WERI-Rb-1 (cell line): ENCODE measurements around the gene PROZ.

Experiments used
- DNase-seq: peaks from one replicate; pipeline ENCODE4 v3.0.0-alpha.2; 2020
- H3K27ac ChIP-seq: fragments of 250-450 bp; sonication (Bioruptor Pico); 2 replicates; pipeline ENCODE4 v1.5.1; 2020; ENCODE audit warnings: mild to moderate bottlenecking, moderate library complexity
- H3K27me3 ChIP-seq: fragments of 250-450 bp; sonication (Bioruptor Pico); 2 replicates; pipeline ENCODE4 v1.5.1; 2021; ENCODE audit warnings: mild to moderate bottlenecking, low read depth, moderate library complexity; ENCODE audit not compliant: insufficient read depth, severe bottlenecking
- H3K36me3 ChIP-seq: fragments of 250-450 bp; sonication (Bioruptor Pico); 2 replicates; pipeline ENCODE4 v1.5.1; 2020; ENCODE audit warnings: mild to moderate bottlenecking, moderate library complexity
- H3K4me3 ChIP-seq: 2 replicates; pipeline ENCODE4 v1.5.1; 2011; ENCODE audit warnings: low read depth, mild to moderate bottlenecking, control low read depth, low read length
- H3K9me3 ChIP-seq: fragments of 250-450 bp; sonication (Bioruptor Pico); 2 replicates; pipeline ENCODE4 v1.5.1; 2021; ENCODE audit warnings: mild to moderate bottlenecking, moderate library complexity; ENCODE audit not compliant: severe bottlenecking
- TF ChIP-seq, protein P1 (sequence below): IDR thresholded peaks from 2 replicates; pipeline ENCODE4 v1.5.1; 2011; ENCODE audit warnings: low read depth, mild to moderate bottlenecking, control low read depth, inconsistent platforms, low read length

Gene PROZ

DNA sequence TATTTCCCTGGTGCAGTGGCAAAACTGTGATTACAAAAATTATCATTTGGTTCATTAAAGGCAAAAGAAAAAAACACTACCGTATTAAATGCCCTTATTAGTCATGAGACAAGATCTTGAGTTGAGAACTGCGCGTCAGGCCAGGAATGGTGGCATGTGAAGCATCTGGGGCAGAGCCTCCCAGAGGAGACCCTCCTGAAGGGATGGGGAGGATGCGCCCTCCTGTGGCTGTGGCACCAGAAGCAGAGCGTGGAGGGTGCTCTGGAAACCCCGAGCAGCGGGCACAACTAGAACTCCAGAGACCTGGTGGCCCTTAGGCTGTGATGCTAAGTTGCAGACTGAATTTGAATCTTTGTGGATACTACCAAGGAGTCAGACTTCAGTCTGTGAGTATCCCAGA lies 62.4 kb downstream of the PROZ start:
- Histone ChIP-seq H3K27ac (no peak overlapping the region), H3K27me3 (no peaks in the 10 kb centered on the region), H3K9me3 (no peaks in the 10 kb centered on the region), H3K36me3 (peaks cover 80% of the 10 kb centered on the region), H3K4me3 (no peak overlapping the region)
- DNase-seq = no peak
- TF ChIP-seq, protein P1, sequence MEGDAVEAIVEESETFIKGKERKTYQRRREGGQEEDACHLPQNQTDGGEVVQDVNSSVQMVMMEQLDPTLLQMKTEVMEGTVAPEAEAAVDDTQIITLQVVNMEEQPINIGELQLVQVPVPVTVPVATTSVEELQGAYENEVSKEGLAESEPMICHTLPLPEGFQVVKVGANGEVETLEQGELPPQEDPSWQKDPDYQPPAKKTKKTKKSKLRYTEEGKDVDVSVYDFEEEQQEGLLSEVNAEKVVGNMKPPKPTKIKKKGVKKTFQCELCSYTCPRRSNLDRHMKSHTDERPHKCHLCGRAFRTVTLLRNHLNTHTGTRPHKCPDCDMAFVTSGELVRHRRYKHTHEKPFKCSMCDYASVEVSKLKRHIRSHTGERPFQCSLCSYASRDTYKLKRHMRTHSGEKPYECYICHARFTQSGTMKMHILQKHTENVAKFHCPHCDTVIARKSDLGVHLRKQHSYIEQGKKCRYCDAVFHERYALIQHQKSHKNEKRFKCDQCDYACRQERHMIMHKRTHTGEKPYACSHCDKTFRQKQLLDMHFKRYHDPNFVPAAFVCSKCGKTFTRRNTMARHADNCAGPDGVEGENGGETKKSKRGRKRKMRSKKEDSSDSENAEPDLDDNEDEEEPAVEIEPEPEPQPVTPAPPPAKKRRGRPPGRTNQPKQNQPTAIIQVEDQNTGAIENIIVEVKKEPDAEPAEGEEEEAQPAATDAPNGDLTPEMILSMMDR = peak; percentile 59
